Measurements from ENCODE around the gene ZNF487. TPM values are rescaled to one million over a fixed set of nuclear protein-coding genes. Genes with fewer than 3 reads are reported as not detected.
A peak's percentile ranks its signal among the peaks of the same experiment; 100 is the strongest.

ZNF487 gene
- total and polyA plus RNA-seq, 2 experiments from 2014 or later: 2.9 to 4.6 TPM

- TF ChIP-seq ZNF331 (CRISPR knock-in tag; IDR thresholded peaks at IDR 0.05; ENCODE audit: low read depth): no peak
Measured at GRCh38 chr10:43436291-43437140, at the start of gene ZNF487 (continued).

GRCh38 chr10:43387678-43388032 is 49.3 kb upstream of the ZNF487 start:
- H3K4me2 ChIP-seq: no peak overlapping the region
- ATAC-seq: no peak
- H3K27ac ChIP-seq (ENCODE audit: low read depth): no peak overlapping the region; the same call in 1 of the 2 replicates
- no peak overlapping the region for H3K4me3 Mint-ChIP-seq
- no peaks in the 10 kb centered on the region for H3K27me3 ChIP-seq (ENCODE audit: insufficient read depth)
- H3K9me3 Mint-ChIP-seq: no peaks in the 10 kb centered on the region; the same call in 2 of the 3 replicates
- H3K9me2 ChIP-seq (ENCODE audit: insufficient read depth): no peaks in the 10 kb centered on the region
- TF ChIP-seq REST (IDR thresholded peaks at IDR 0.05; ENCODE audit: unreplicated experiment): no peak
- no peak for TF ChIP-seq POLR2AphosphoS5 (IDR thresholded peaks at IDR 0.05; ENCODE audit: low read depth)
- TF ChIP-seq ETS1 (IDR thresholded peaks at IDR 0.05): no peak
- TF ChIP-seq CTCF (conservative IDR thresholded peaks at IDR 0.05; ENCODE audit: low read depth in 2 of 2): no peak
- no peak for TF ChIP-seq ZNF114 (CRISPR knock-in tag; IDR thresholded peaks at IDR 0.05)
- no peak for TF ChIP-seq CREB1 (CRISPR knock-in tag; IDR thresholded peaks at IDR 0.05; ENCODE audit: low read depth)
- no peak for TF ChIP-seq STAT1 (IDR thresholded peaks at IDR 0.05; ENCODE audit: unreplicated experiment)
- peaks cover 14% of the 10 kb centered on the region; the same call in 2 of the 3 replicates for H3K4me1 Mint-ChIP-seq
- peaks cover 11% of the 10 kb centered on the region for H3K27me3 Mint-ChIP-seq (ENCODE audit: insufficient read depth, low read depth, poor library complexity)
- H2AFZ ChIP-seq: no peak overlapping the region
- H3K27ac Mint-ChIP-seq: 0 out of 2 replicates have a peak overlapping the region, but pooled peaks have one; percentile 42
- no peaks in the 10 kb centered on the region for H3K4me1 ChIP-seq (ENCODE audit: insufficient read depth)
- H3K36me3 ChIP-seq (ENCODE audit: insufficient read depth): peaks cover 72% of the 10 kb centered on the region
- no peak for DNase-seq (ENCODE audit: low spot score)
- peaks cover 63% of the 10 kb centered on the region for H4K20me1 ChIP-seq (replicated peaks; ENCODE audit: insufficient read depth)
- H3K79me2 ChIP-seq (replicated peaks; ENCODE audit: insufficient read depth): peaks cover 54% of the 10 kb centered on the region
- peaks cover 64% of the 10 kb centered on the region for H3F3A ChIP-seq (replicated peaks; ENCODE audit: low read depth)
- no peak overlapping the region for H3K4me3 ChIP-seq
- H3K36me3 Mint-ChIP-seq (ENCODE audit: low read depth): peaks cover 73% of the 10 kb centered on the region

Measured in GM23338 (cell line).